GM12865 (cell line): ENCODE measurements around the gene ESPNL.

Experiments used
- DNase-seq: peaks from one replicate; pipeline ENCODE4 v3.0.0; 2010; ENCODE audit warnings: low read depth
- H3K4me3 ChIP-seq: 2 replicates; pipeline ENCODE4 v1.5.1; 2011; ENCODE audit warnings: mild to moderate bottlenecking, low read depth, low read length, control low read depth
- TF ChIP-seq, protein P1 (sequence below): IDR thresholded peaks from 2 replicates; pipeline ENCODE4 v1.5.1; 2011; ENCODE audit warnings: low read length, control low read depth, low read depth, inconsistent platforms; ENCODE audit not compliant: insufficient read depth; ENCODE audit errors: missing control alignments

The ESPNL gene

DNA sequence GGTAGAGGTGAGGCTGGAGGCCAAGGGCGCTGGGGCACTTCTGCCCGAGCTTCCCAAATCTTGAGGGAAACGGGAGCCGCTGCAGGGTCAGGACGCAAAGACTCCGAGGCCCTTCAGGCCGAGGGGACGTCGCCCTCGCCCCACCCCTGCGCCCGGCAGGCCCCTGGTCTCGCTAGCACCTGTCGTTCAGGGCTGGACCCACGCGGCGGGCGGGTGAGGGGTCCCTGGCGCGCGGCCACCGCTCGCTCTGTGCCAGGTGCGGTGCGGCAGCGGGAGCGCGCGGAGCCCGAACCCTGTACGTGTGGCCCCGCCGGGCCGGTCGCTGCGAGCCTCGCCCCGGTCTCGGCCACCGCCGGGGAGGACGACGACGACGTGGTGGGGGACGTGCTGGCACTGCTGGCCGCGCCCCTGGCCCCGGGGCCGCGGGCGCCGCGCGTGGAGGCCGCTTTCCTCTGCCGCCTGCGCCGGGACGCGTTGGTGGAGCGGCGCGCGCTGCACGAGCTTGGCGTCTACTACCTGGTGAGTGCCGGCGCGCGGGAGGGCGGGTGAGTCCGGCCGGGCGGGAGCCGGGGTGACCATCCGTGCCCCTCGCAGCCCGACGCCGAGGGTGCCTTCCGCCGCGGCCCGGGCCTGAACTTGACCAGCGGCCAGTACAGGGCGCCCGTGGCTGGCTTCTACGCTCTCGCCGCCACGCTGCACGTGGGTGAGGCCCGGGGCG is 63.5 kb downstream of the ESPNL start:
- TF ChIP-seq, protein P1, sequence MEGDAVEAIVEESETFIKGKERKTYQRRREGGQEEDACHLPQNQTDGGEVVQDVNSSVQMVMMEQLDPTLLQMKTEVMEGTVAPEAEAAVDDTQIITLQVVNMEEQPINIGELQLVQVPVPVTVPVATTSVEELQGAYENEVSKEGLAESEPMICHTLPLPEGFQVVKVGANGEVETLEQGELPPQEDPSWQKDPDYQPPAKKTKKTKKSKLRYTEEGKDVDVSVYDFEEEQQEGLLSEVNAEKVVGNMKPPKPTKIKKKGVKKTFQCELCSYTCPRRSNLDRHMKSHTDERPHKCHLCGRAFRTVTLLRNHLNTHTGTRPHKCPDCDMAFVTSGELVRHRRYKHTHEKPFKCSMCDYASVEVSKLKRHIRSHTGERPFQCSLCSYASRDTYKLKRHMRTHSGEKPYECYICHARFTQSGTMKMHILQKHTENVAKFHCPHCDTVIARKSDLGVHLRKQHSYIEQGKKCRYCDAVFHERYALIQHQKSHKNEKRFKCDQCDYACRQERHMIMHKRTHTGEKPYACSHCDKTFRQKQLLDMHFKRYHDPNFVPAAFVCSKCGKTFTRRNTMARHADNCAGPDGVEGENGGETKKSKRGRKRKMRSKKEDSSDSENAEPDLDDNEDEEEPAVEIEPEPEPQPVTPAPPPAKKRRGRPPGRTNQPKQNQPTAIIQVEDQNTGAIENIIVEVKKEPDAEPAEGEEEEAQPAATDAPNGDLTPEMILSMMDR = no peak
- no peak for DNase-seq
- H3K4me3 ChIP-seq = no peak overlapping the region

DNA sequence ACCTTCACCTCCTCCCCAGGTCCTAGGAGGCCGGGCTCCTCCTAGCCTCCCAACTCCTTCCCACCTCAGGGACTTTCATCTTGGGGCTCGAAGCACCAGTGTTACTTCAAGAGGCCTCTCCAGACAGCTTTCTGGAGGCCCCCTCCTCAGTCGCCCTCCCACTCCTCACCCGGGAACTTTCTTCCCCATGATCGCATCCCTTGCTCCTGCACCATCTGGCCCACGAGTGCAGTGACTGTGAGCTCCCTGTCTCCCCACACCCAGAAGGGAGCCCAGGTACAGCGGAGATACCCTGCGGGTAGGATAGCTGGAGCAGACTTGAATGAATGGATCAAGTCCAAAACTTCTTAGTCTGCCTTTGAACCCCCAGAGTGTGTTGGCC is 64.8 kb downstream of the ESPNL start:
- TF ChIP-seq, protein P1 = no peak
- H3K4me3 ChIP-seq = no peak overlapping the region
- DNase-seq = no peak

DNA sequence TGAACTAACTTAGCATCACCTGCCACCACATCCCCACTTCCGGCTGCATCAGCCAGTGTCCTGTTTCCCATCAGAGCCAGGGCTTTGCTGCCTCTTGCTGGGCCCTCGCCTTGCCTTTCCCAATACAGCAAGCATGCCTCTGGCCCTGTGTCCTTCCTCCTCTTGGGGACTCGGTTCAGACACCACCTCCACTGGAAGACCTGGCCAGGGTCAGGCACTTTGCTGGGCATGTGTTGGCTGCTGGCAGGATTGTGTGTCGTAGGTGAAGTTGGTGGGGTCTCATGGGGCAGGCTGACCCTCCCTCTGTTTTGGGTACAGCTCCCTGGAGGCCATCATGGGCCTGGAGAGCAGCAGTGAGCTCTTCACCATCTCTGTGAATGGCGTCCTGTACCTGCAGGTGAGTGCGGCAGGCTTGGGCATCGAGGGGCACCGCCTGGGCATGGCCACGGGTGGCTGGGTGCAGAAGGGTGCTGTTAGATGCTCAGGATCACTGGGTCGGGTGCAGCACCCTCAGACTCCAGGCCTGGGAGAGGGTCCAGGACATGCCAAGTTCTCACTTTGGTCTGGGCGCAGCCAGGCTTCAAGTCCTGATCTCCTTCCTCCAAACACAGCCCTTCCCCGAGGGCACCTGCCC is 65.3 kb downstream of the ESPNL start:
- DNase-seq = no peak
- no peak overlapping the region for H3K4me3 ChIP-seq

DNA sequence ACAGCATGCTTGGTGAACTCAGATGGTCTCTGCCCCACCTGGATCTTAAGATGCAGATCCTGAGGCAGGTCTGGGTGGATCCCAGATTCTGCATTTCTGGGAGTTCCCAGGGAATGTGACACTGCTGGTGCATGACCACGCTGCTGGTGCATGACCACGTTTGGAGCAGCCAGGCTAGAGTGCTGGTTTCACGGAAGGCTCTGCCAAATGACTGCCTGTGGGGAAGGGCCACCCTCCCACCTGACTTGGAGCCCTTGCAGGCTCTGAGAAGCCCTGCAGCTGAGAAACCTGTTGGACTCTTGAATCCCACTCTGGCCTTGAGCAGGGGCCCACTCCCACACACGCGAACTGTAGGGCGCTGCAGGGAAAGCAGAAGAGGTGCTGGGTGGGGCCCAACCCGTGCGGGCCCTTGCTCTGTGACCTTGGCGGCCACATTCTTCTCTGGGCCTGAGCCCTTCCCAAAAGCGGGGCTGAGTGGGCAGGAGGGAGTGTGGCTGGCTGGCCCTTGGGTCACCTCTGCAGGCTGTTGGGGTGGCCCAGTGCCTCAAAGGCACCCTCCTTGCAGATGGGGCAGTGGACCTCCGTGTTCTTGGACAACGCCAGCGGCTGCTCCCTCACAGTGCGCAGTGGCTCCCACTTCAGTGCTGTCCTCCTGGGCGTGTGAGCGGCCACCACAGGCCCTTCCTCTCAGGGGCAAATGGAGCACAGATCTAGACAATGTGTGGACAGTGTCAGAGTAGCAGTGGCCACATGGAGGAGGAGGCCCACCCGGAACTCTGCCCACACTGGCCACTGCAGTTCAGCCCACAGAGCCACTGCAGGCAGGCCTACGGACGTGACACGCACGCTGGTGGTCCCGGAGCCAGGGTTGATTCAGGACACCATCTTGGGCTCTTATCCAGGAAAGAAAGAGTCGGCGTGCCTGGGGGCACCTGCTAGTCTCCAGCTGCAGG is 66.5 kb downstream of the ESPNL start:
- no peak overlapping the region for H3K4me3 ChIP-seq
- no peak for DNase-seq
- TF ChIP-seq, protein P1 = no peak

More for the DNA sequence above, 65.3 kb downstream of the ESPNL start:
- TF ChIP-seq, protein P1 = no peak

DNA sequence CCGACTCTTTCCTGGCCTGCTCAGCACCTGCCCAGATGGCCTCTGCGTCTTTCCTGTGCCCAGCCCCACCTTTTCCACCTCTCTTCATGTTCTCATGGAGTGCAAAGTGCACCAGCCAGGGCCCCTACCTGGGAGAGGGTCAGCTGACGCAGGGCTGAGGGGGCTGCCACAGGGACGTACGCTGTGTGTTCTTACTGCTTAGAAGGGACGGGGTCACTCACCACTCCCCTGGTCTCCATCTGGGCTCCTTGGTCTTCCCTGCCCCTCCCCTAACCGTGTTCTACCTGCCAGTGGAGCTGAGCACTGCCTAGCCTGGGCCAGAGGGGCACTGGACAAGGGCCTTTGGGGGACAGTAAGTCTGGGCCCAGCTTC is 67.2 kb downstream of the ESPNL start:
- TF ChIP-seq, protein P1 = no peak
- DNase-seq = no peak
- H3K4me3 ChIP-seq = no peak overlapping the region

DNA sequence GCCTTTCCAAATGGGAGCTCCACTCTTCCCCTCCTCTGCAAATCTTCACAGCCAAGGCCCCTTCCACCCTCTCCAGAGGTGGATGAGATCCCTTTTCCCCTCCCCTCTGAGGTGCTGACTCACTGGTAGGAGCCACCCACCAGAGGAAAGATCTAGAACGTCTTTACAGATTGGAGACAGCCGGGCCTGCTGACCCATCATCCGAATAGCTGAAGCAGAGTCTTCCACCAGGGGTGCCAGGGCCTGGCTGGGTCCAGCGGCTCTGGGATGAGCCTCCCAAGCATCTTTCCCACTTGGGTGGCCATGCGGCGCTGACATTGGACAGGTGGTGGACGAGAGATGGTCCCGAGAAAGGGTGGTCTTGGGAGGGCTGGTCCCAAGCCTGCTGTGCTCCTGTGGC is 67.6 kb downstream of the ESPNL start:
- no peak for DNase-seq
- TF ChIP-seq, protein P1 = no peak
- H3K4me3 ChIP-seq = no peak overlapping the region
